C4-2B (cell line): ENCODE data around the gene SOST.
A peak's percentile ranks its signal among the peaks of the same experiment; 100 is the strongest.

Source experiments
- H3K27ac ChIP-seq: fragments of 450-650 bp; 2 replicates; pipeline ENCODE4 v1.5.1; 2017
- CTCF ChIP-seq: fragments of 450-650 bp; conservative IDR thresholded peaks from 2 replicates; pipeline ENCODE4 v1.5.1; 2017; ENCODE audit warnings: mild to moderate bottlenecking
- ZFX ChIP-seq: fragments of 450-650 bp; IDR thresholded peaks from 2 replicates; pipeline ENCODE4 v1.6.1; 2017

Gene SOST

GRCh38 chr17:43767053-43767712, 8.6 kb upstream of the SOST start:
- no peak overlapping the region for H3K27ac ChIP-seq
- TF ChIP-seq ZFX (no peak), CTCF (no peak)

GRCh38 chr17:43766413-43767052, 7.9 kb upstream of the SOST start:
- TF ChIP-seq ZFX = no peak
- peak; percentile 97 for TF ChIP-seq CTCF
- H3K27ac ChIP-seq = no peak overlapping the region

GRCh38 chr17:43760254-43760852, 1.8 kb upstream of the SOST start:
- TF ChIP-seq ZFX = no peak
- peak; percentile 100 for TF ChIP-seq CTCF
- H3K27ac ChIP-seq = no peak overlapping the region

- TF ChIP-seq CTCF (no peak), ZFX (no peak)
- no peak overlapping the region for H3K27ac ChIP-seq
These were observed 1.2 kb upstream of the SOST start for GRCh38 chr17:43759836-43760235.

- TF ChIP-seq ZFX = no peak
- no peak for TF ChIP-seq CTCF
- H3K27ac ChIP-seq = no peak overlapping the region
These were observed 505 bp downstream of the SOST start for GRCh38 chr17:43758086-43758485.

- no peak overlapping the region for H3K27ac ChIP-seq
- TF ChIP-seq CTCF (no peak), ZFX (no peak)
These were observed 1.4 kb downstream of the SOST start for GRCh38 chr17:43757171-43757660.

- H3K27ac ChIP-seq = no peak overlapping the region
- TF ChIP-seq ZFX = no peak
- no peak for TF ChIP-seq CTCF
These were observed 2.4 kb downstream of the SOST start for GRCh38 chr17:43756201-43756600.
